Measurements from ENCODE around the gene ALDH4A1. TPM values are rescaled to one million over a fixed set of nuclear protein-coding genes. Genes with fewer than 3 reads are reported as not detected.

Gene ALDH4A1
- total and polyA plus RNA-seq, 4 donors = 162 to 424 (median 244) TPM

GRCh38 chr1:18899363-18900049 lies 2.8 kb downstream of the ALDH4A1 start:
- peak overlapping the region in 1 of 2 donors; percentile 44 for H3K9ac ChIP-seq (ENCODE audit: low read depth in 1 of 2, low read length in 2 of 2)
- H3K27ac ChIP-seq (ENCODE audit: low read depth in 1 of 2, low read length in 2 of 2) = peak overlapping the region; percentile 43 to 94
- H3K27me3 ChIP-seq (ENCODE audit: control insufficient read depth in 4 of 4, insufficient read depth in 4 of 4, low read length in 3 of 4) = no peaks in the 10 kb centered on the region
- no peak for TF ChIP-seq RXRA (IDR thresholded peaks at IDR 0.05)
- TF ChIP-seq NR2F2 (IDR thresholded peaks at IDR 0.05) = no peak
- peak; percentile 3 for TF ChIP-seq YY1 (IDR thresholded peaks at IDR 0.05)
- H3K4me3 ChIP-seq (ENCODE audit: low read depth in 1 of 3, low read length in 3 of 3) = peak overlapping the region in 1 of 3 donors; percentile 88
- peaks cover 21 to 69% (median 54%) of the 10 kb centered on the region in 4 donors for H3K4me1 ChIP-seq (ENCODE audit: control insufficient read depth in 4 of 4, insufficient read depth in 4 of 4, low read length in 3 of 4)
- WGBS = 47% methylated on average over 4 of the region's 4 CpGs
- DNase-seq (ENCODE audit: low spot score) = no peak
- peaks cover 3 to 16% (median 10%) of the 10 kb centered on the region in 4 donors for H3K36me3 ChIP-seq (ENCODE audit: control insufficient read depth in 4 of 4, insufficient read depth in 3 of 4, low read depth in 1 of 4, low read length in 3 of 4)
- no peaks in the 10 kb centered on the region for H3K9me3 ChIP-seq (ENCODE audit: control insufficient read depth in 4 of 4, low read length in 3 of 4)

- TF ChIP-seq ZBTB33 (IDR thresholded peaks at IDR 0.05) (no peak), ATF3 (IDR thresholded peaks at IDR 0.05) (no peak), CTCF (IDR thresholded peaks at IDR 0.05; ENCODE audit: low read depth, low read length, missing input control) (no peak), REST (IDR thresholded peaks at IDR 0.05) (no peak), RAD21 (IDR thresholded peaks at IDR 0.05) (no peak), HNF4G (IDR thresholded peaks at IDR 0.05) (no peak), NR2F2 (IDR thresholded peaks at IDR 0.05) (no peak), FOXA2 (IDR thresholded peaks at IDR 0.05) (no peak), FOXA1 (IDR thresholded peaks at IDR 0.05) (no peak), TAF1 (conservative IDR thresholded peaks at IDR 0.05) (no peak)
- no peak overlapping the region for H3K9ac ChIP-seq (ENCODE audit: low read depth in 1 of 2, low read length in 2 of 2)
- no peak overlapping the region for H3K4me3 ChIP-seq (ENCODE audit: low read depth in 1 of 3, low read length in 3 of 3)
- DNase-seq (ENCODE audit: low spot score) = no peak
- peaks cover 3 to 19% (median 10%) of the 10 kb centered on the region in 4 donors for H3K36me3 ChIP-seq (ENCODE audit: control insufficient read depth in 4 of 4, insufficient read depth in 3 of 4, low read depth in 1 of 4, low read length in 3 of 4)
- H3K9me3 ChIP-seq (ENCODE audit: control insufficient read depth in 4 of 4, low read length in 3 of 4) = no peaks in the 10 kb centered on the region
- peaks cover 20 to 69% (median 52%) of the 10 kb centered on the region in 4 donors for H3K4me1 ChIP-seq (ENCODE audit: control insufficient read depth in 4 of 4, insufficient read depth in 4 of 4, low read length in 3 of 4)
- WGBS = 94% methylated on average over 8 of the region's 8 CpGs
- no peak overlapping the region for H3K27ac ChIP-seq (ENCODE audit: low read depth in 1 of 2, low read length in 2 of 2)
- no peaks in the 10 kb centered on the region for H3K27me3 ChIP-seq (ENCODE audit: control insufficient read depth in 4 of 4, insufficient read depth in 4 of 4, low read length in 3 of 4)
Measured at GRCh38 chr1:18898567-18898966, 3.8 kb downstream of the ALDH4A1 start.

Measured in liver (tissue), 9 donors.